ENCODE results near the gene ZNF276.

- TF ChIP-seq CTCF (conservative IDR thresholded peaks at IDR 0.05 in 1 of 2, IDR thresholded peaks at IDR 0.05 in 1 of 2; ENCODE audit: low read depth in 1 of 2, low read length in 2 of 2) (no peak), EZH2 (IDR thresholded peaks at IDR 0.05; ENCODE audit: low read length, missing control alignments) (no peak)
Observed at GRCh38 chr16:89764711-89765201, 43.4 kb downstream of the ZNF276 start.
